H9 (cell line): Measurements from ENCODE around the gene MLLT3. TPM values are rescaled to one million over a fixed set of nuclear protein-coding genes. Genes with fewer than 3 reads are reported as not detected.

ENCODE experiments used
- DNase-seq: peaks from one replicate; pipeline ENCODE4 v3.0.0-alpha.2; 2017
- H2AFZ ChIP-seq: one replicate; pipeline ENCODE4 v1.6.1; 2013; ENCODE audit warnings: mild to moderate bottlenecking, low read length, control low read depth, moderate library complexity
- H2AK5ac ChIP-seq: 2 replicates; pipeline ENCODE4 v1.6.1; 2013; ENCODE audit warnings: low read length, control low read depth, mixed read lengths; ENCODE audit not compliant: insufficient read length
- H2BK120ac ChIP-seq: one replicate; pipeline ENCODE4 v1.6.1; 2013; ENCODE audit warnings: low read depth, mild to moderate bottlenecking, low read length, control low read depth, inconsistent platforms; ENCODE audit not compliant: poor library complexity, severe bottlenecking
- H2BK12ac ChIP-seq: 2 replicates; pipeline ENCODE4 v1.6.1; 2013; ENCODE audit warnings: low read length, control low read depth, mixed read lengths, low read depth; ENCODE audit not compliant: insufficient read length
- H2BK15ac ChIP-seq: 2 replicates; pipeline ENCODE4 v1.6.1; 2013; ENCODE audit warnings: low read depth, low read length, control low read depth
- H2BK20ac ChIP-seq: one replicate; pipeline ENCODE4 v1.6.1; 2013; ENCODE audit warnings: low read depth, mild to moderate bottlenecking, low read length, control low read depth, inconsistent platforms; ENCODE audit not compliant: poor library complexity, severe bottlenecking
- H2BK5ac ChIP-seq: 2 replicates; pipeline ENCODE4 v1.6.1; 2013; ENCODE audit warnings: low read length, control low read depth, mixed read lengths; ENCODE audit not compliant: insufficient read length
- H3K14ac ChIP-seq: 2 replicates; pipeline ENCODE4 v1.6.1; 2013; ENCODE audit warnings: low read length, control low read depth; ENCODE audit not compliant: insufficient read depth
- H3K18ac ChIP-seq: 2 replicates; pipeline ENCODE4 v1.6.1; 2013; ENCODE audit warnings: low read depth, mild to moderate bottlenecking, mixed read lengths, low read length, control low read depth; ENCODE audit not compliant: insufficient read length
- H3K23ac ChIP-seq: 2 replicates; pipeline ENCODE4 v1.6.1; 2013; ENCODE audit warnings: low read length, control low read depth, mixed read lengths, low read depth; ENCODE audit not compliant: insufficient read length
- H3K23me2 ChIP-seq: 2 replicates; pipeline ENCODE4 v1.6.1; 2013; ENCODE audit warnings: low read depth, mild to moderate bottlenecking, mixed read lengths, low read length, control low read depth; ENCODE audit not compliant: insufficient read length, poor library complexity, severe bottlenecking
- H3K27ac ChIP-seq: 2 replicates; pipeline ENCODE4 v1.5.1; 2013; ENCODE audit warnings: low read length, control low read depth, mixed read lengths, low read depth; ENCODE audit not compliant: insufficient read length
- H3K27me3 ChIP-seq: 2 replicates; pipeline ENCODE4 v1.6.1; 2013; ENCODE audit warnings: low read length, control low read depth, inconsistent platforms; ENCODE audit not compliant: insufficient read depth
- H3K4ac ChIP-seq: 2 replicates; pipeline ENCODE4 v1.6.1; 2013; ENCODE audit warnings: low read depth, mild to moderate bottlenecking, control low read depth, inconsistent platforms, low read length, moderate library complexity
- H3K4me1 ChIP-seq: 2 replicates; pipeline ENCODE4 v1.6.1; 2013; ENCODE audit warnings: low read length, control low read depth, inconsistent platforms; ENCODE audit not compliant: insufficient read depth
- H3K4me2 ChIP-seq: 2 replicates; pipeline ENCODE4 v1.6.1; 2013; ENCODE audit warnings: low read length, control low read depth, mixed read lengths; ENCODE audit not compliant: insufficient read length, insufficient read depth
- H3K56ac ChIP-seq: 2 replicates; pipeline ENCODE4 v1.6.1; 2013; ENCODE audit warnings: low read depth, mild to moderate bottlenecking, mixed read lengths, low read length, control low read depth; ENCODE audit not compliant: insufficient read length
- H3K79me1 ChIP-seq: 2 replicates; pipeline ENCODE4 v1.6.1; 2013; ENCODE audit warnings: low read depth, mild to moderate bottlenecking, moderate library complexity, low read length, control low read depth, inconsistent platforms; ENCODE audit not compliant: insufficient read depth, poor library complexity, severe bottlenecking
- H3K79me2 ChIP-seq: 2 replicates; pipeline ENCODE4 v1.6.1; 2013; ENCODE audit warnings: low read length, control low read depth, inconsistent platforms; ENCODE audit not compliant: insufficient read depth
- H3K9ac ChIP-seq: 2 replicates; pipeline ENCODE4 v1.6.1; 2013; ENCODE audit warnings: low read length, control low read depth, mixed read lengths; ENCODE audit not compliant: insufficient read length; ENCODE audit errors: extremely low read depth
- H3K9me3 ChIP-seq: one replicate; pipeline ENCODE4 v1.6.1; 2013; ENCODE audit warnings: low read depth, low read length, inconsistent platforms; ENCODE audit not compliant: control insufficient read depth
- H3T11ph ChIP-seq: one replicate; pipeline ENCODE4 v1.6.1; 2013; ENCODE audit warnings: mild to moderate bottlenecking, low read length, control low read depth, inconsistent platforms
- H4K20me1 ChIP-seq: one replicate; pipeline ENCODE4 v1.6.1; 2013; ENCODE audit not compliant: control insufficient read depth, insufficient read length, insufficient read depth
- H4K5ac ChIP-seq: 2 replicates; pipeline ENCODE4 v1.6.1; 2013; ENCODE audit warnings: low read depth, mild to moderate bottlenecking, mixed read lengths, low read length, control low read depth; ENCODE audit not compliant: insufficient read length
- H4K8ac ChIP-seq: replicated peaks from 2 replicates; pipeline ENCODE4 v1.6.1; 2013; ENCODE audit warnings: low read length, control low read depth, mixed read lengths, low read depth; ENCODE audit not compliant: insufficient read length
- H4K91ac ChIP-seq: 2 replicates; pipeline ENCODE4 v1.6.1; 2013; ENCODE audit warnings: low read depth, mild to moderate bottlenecking, moderate library complexity, mixed read lengths, low read length, control low read depth; ENCODE audit not compliant: insufficient read length
- H3K27ac Mint-ChIP-seq, 3 experiments: 2 replicates in 2 of 3; 3 replicates in 1 of 3; pipeline ENCODE4 v1.8.0; 2020 to 2021; ENCODE audit warnings: mixed read lengths in 3 of 3, mild to moderate bottlenecking in 1 of 3, moderate library complexity in 1 of 3
- H3K27me3 Mint-ChIP-seq: 2 replicates; pipeline ENCODE4 v1.8.0; 2021; ENCODE audit warnings: low read depth, mild to moderate bottlenecking, moderate library complexity, mixed read lengths
- H3K36me3 Mint-ChIP-seq, 3 experiments: 2 replicates in 2 of 3; 3 replicates in 1 of 3; pipeline ENCODE4 v1.8.0; 2020 to 2021; ENCODE audit warnings: low read depth in 3 of 3, mixed read lengths in 3 of 3; ENCODE audit not compliant: insufficient read depth in 1 of 3
- H3K4me1 Mint-ChIP-seq, 2 experiments: 2 replicates each; pipeline ENCODE4 v1.8.0; 2020; ENCODE audit warnings: mixed read lengths in 2 of 2
- H3K4me3 Mint-ChIP-seq, 2 experiments: 2 replicates in 1 of 2; 3 replicates in 1 of 2; pipeline ENCODE4 v1.8.0; 2020 to 2021; ENCODE audit warnings: mild to moderate bottlenecking in 2 of 2, mixed read lengths in 2 of 2, moderate library complexity in 1 of 2
- H3K9me3 Mint-ChIP-seq, 2 experiments: 2 replicates in 1 of 2; 3 replicates in 1 of 2; pipeline ENCODE4 v1.8.0; 2020; ENCODE audit warnings: mild to moderate bottlenecking in 2 of 2, mixed read lengths in 2 of 2, moderate library complexity in 1 of 2
- CTCF ChIP-seq: fragments of 200-600 bp; sonication (generic); conservative IDR thresholded peaks from 3 replicates; pipeline ENCODE4 v1.8.0; 2021; ENCODE audit warnings: antibody characterized with exemption, mild to moderate bottlenecking
- total RNA-seq: library from RNA; stranded (reverse); gene quantifications from 2 replicates; pipeline ENCODE4 v1.2.1, GENCODE V29; 2021

MLLT3 gene
- total RNA-seq, 1 experiment from 2014 or later = 3.9 TPM

GRCh38 chr9:20597862-20598261 lies 24.4 kb downstream of the MLLT3 start:
- H3K79me2 ChIP-seq = no peaks in the 10 kb centered on the region
- no peak overlapping the region for H4K91ac ChIP-seq
- H2BK12ac ChIP-seq = no peak overlapping the region
- H3K79me1 ChIP-seq = peaks cover 2% of the 10 kb centered on the region
- no peaks in the 10 kb centered on the region for H3K9me3 ChIP-seq
- H3T11ph ChIP-seq = no peak overlapping the region
- no peak overlapping the region for H3K18ac ChIP-seq
- H2BK5ac ChIP-seq = no peak overlapping the region
- no peaks in the 10 kb centered on the region for H3K9me3 Mint-ChIP-seq
- H3K27ac ChIP-seq = no peak overlapping the region
- H3K27ac Mint-ChIP-seq = no peak overlapping the region
- H2BK15ac ChIP-seq = no peak overlapping the region
- no peaks in the 10 kb centered on the region for H3K27me3 ChIP-seq
- no peaks in the 10 kb centered on the region for H3K36me3 Mint-ChIP-seq
- H3K4me1 ChIP-seq = peaks cover 4% of the 10 kb centered on the region; the same call in 1 of the 2 replicates
- H3K4me1 Mint-ChIP-seq = peaks cover 6 to 8% of the 10 kb centered on the region in 2 experiments
- H4K5ac ChIP-seq = no peak overlapping the region
- H3K27me3 Mint-ChIP-seq = no peaks in the 10 kb centered on the region; the same call in 1 of the 2 replicates
- no peak overlapping the region for H3K4me2 ChIP-seq
- H3K14ac ChIP-seq = no peak overlapping the region
- no peak overlapping the region for H3K4me3 Mint-ChIP-seq
- no peak overlapping the region for H3K56ac ChIP-seq
- H2AK5ac ChIP-seq = no peak overlapping the region
- no peaks in the 10 kb centered on the region for H4K20me1 ChIP-seq
- no peak overlapping the region for H3K23ac ChIP-seq
- no peak overlapping the region for H2AFZ ChIP-seq
- H3K4ac ChIP-seq = no peak overlapping the region
- DNase-seq = no peak
- no peak for TF ChIP-seq CTCF
- H4K8ac ChIP-seq = no peak overlapping the region
- H3K9ac ChIP-seq = no peak overlapping the region
- no peak overlapping the region for H2BK120ac ChIP-seq
- H3K23me2 ChIP-seq = no peaks in the 10 kb centered on the region
- no peak overlapping the region for H2BK20ac ChIP-seq
